Retinal pigment epithelial cell (primary cell): ENCODE results near the gene TBC1D22A.

Experiments used
- DNase-seq: peaks from one replicate; pipeline ENCODE4 v3.0.0-alpha.2; 2010; ENCODE audit warnings: low read depth
- H3K4me3 ChIP-seq: 2 replicates; pipeline ENCODE4 v1.5.1; 2011; ENCODE audit warnings: mild to moderate bottlenecking, low read length, control low read depth, moderate library complexity
- TF ChIP-seq, protein P1 (sequence below): conservative IDR thresholded peaks from 2 replicates; pipeline ENCODE4 v1.5.1; 2011; ENCODE audit warnings: low read depth, low read length, control low read depth, inconsistent platforms

Gene TBC1D22A

DNA sequence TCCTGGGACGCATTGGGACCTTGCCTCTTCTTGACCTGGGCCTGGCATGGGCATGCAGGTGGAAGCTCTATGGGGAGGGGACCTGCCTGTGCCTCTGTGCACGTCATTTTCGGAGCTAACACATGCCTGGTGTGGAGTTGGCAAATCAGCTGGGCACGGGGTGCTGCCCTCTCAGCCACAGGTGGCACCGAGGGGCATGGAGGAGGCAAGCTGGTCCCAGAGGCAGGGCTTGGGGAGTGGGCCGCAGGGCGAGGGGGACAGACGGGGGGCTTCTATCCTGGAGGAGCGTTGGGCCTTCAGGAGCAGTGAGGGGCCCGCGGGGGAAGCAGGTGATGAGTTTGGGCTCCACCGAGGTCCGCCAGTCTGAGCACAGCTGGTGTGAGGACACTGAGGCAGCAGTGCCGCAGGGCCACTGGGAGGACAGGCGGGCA is 362.0 kb downstream of the TBC1D22A start:
- TF ChIP-seq, protein P1, sequence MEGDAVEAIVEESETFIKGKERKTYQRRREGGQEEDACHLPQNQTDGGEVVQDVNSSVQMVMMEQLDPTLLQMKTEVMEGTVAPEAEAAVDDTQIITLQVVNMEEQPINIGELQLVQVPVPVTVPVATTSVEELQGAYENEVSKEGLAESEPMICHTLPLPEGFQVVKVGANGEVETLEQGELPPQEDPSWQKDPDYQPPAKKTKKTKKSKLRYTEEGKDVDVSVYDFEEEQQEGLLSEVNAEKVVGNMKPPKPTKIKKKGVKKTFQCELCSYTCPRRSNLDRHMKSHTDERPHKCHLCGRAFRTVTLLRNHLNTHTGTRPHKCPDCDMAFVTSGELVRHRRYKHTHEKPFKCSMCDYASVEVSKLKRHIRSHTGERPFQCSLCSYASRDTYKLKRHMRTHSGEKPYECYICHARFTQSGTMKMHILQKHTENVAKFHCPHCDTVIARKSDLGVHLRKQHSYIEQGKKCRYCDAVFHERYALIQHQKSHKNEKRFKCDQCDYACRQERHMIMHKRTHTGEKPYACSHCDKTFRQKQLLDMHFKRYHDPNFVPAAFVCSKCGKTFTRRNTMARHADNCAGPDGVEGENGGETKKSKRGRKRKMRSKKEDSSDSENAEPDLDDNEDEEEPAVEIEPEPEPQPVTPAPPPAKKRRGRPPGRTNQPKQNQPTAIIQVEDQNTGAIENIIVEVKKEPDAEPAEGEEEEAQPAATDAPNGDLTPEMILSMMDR, result no peak
- H3K4me3 ChIP-seq, result no peak overlapping the region
- DNase-seq, result no peak

DNA sequence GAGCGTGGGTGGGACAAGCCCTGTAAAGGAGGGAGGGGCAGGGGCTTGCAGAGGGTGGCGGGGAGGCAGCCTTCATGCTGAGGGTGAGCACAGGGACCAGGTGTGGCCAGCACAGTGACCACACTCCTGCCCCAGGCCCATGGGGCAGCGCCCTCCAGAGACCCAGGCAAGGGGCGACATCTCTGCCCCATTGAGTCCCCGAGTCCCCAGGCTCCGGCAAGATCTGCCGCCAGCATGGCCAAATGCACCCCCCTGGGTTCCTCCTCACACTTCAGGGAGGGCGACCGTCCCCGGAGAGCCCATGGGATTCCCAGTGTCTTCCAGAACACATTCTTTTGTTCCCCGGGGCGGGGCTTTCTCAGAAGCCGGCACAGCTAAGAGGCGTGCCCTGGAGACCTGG is 362.5 kb downstream of the TBC1D22A start:
- DNase-seq, result no peak
- TF ChIP-seq, protein P1, result no peak
- no peak overlapping the region for H3K4me3 ChIP-seq

DNA sequence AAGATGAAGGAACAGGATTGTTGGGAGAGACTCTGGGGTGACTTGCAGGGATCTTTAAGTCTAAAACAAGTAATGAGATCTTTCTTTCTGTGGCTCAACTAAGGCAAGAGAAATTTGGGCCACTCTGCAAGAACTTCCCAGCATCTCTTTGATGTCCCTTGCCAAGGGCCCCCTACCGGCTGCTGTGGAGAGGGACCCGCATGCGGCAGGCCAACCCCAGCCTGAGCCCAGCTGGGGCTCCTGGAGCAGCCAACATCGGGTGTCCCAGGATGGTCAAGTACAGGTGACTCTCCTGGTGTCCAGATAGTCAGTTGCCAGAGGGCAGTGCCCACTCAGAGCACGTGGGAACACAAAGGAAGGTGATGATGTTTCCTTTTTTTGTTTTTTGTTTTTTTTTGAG is 363.2 kb downstream of the TBC1D22A start:
- DNase-seq, result no peak
- no peak overlapping the region for H3K4me3 ChIP-seq
- TF ChIP-seq, protein P1, result no peak

DNA sequence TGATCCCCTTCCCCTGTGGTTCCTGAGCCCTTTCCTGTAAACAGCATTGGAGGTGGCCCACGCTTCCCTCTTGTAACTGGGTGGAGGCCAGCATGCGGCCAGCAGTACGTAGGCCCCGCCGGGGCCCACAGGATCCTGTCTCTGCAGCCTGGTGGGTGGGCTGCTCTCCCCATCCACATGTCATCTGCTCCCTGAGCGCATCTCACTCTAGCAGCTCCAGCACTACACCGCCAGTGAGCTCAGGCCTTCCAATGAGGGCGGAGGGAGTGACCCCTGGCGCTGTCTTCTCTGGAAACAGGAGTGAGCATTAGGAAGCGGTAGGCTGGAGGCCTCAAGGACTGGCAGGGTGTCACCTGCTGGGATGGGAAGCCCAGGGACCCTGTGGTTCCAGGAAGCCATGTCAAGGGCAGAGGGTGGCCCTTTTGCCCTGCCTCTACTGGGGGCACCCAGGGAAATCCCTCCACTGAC is 363.9 kb downstream of the TBC1D22A start:
- DNase-seq, result no peak
- H3K4me3 ChIP-seq, result no peak overlapping the region
- TF ChIP-seq, protein P1, result no peak

DNA sequence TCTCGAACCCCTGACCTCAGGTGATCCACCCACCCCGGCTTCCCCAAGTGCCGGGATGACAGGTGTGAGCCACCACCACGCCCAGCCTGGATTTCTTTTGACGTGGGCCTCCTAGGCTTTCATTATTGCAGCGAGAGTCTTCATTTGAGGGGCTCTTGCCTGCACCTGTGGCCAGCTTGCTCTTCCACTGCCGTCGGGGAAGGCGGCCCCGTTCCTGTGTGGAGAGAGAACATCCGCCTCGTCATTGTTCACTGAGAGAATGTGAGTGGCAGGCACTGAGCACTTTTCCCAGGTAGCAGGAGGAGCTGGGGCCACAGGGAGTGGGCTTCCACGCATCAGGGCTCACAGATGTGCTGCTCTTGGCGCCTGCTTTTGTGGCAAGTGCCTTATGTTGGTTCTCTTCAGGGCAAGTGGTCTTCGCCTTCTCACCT is 365.0 kb downstream of the TBC1D22A start:
- TF ChIP-seq, protein P1, result no peak
- H3K4me3 ChIP-seq, result no peak overlapping the region
- no peak for DNase-seq

DNA sequence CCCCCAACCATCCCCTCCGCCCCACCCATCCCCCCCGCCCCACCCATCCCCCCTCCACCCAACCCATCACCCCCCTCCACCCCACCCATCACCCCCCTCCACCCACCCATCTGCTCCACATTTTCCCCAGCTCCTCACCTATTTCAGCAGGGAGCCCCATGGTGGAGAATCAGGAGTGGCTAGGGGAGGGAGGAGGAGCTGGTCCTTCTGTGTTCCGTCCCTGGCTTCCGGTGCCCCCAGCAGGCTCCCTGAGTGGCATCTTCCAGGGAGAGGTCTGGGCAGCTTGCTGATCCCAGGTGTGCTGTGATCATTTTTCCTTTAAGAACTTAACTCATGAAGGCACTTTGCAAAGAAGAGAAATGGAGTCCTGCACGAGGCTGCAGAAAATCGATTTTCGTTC is 365.8 kb downstream of the TBC1D22A start:
- DNase-seq, result no peak
- TF ChIP-seq, protein P1, result no peak
- no peak overlapping the region for H3K4me3 ChIP-seq

DNA sequence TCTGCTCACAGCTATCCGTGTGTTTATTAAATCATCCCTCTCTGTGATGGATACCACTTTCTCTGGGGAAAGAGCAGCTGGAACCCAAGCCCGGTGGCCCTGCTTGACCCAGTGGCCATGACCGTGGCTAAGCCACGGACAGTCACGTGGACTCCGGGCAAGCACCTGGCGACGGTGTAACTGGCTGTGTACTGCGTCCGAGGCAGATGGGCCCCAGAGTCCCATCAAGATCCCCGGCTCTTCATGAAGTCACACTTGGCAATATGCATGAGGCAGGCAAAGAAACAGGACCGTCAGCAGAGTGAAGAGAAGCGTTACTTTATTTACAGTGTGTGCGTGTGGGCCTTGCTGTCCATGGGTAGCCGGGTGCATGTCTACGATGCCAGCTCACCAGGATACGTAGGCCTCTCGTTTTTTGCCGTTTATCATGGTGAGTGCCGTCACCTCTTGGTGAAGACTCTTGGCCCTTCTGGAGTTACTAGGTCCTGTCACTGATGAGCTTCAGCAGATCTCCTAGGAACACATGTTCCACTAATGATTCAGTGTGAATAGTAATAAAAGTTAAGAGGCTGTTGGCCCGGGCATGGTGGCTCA is 366.3 kb downstream of the TBC1D22A start:
- no peak for DNase-seq
- no peak overlapping the region for H3K4me3 ChIP-seq
- TF ChIP-seq, protein P1, result no peak
